DOHH2 (cell line): Measurements from ENCODE around the gene MXD4.

Source experiments
- H3F3A ChIP-seq: fragments of 200-600 bp; sonication (generic), shearing (Covaris generic); 2 replicates; pipeline ENCODE4 v1.6.0; 2016; ENCODE audit warnings: antibody characterized with exemption, mild to moderate bottlenecking; ENCODE audit not compliant: control insufficient read depth, insufficient read depth
- H3K27ac ChIP-seq: fragments of 200-600 bp; sonication (generic); 2 replicates; pipeline ENCODE4 v1.5.1; 2014; ENCODE audit warnings: low read depth, mild to moderate bottlenecking, low read length, moderate library complexity
- H3K27me3 ChIP-seq: fragments of 200-600 bp; sonication (generic); 2 replicates; pipeline ENCODE4 v1.6.1; 2014; ENCODE audit warnings: mild to moderate bottlenecking, low read length, mixed read lengths; ENCODE audit not compliant: control insufficient read depth
- H3K36me3 ChIP-seq: fragments of 200-600 bp; sonication (generic); 2 replicates; pipeline ENCODE4 v1.6.1; 2014; ENCODE audit warnings: mild to moderate bottlenecking, low read length, moderate library complexity, mixed read lengths; ENCODE audit not compliant: control insufficient read depth
- H3K4me1 ChIP-seq: fragments of 200-600 bp; sonication (generic); 2 replicates; pipeline ENCODE4 v1.6.1; 2014; ENCODE audit warnings: mild to moderate bottlenecking, low read length, mixed read lengths; ENCODE audit not compliant: control insufficient read depth
- H3K4me2 ChIP-seq: fragments of 200-600 bp; sonication (generic); 2 replicates; pipeline ENCODE4 v1.6.0; 2014; ENCODE audit warnings: mild to moderate bottlenecking, low read length, moderate library complexity
- H3K4me3 ChIP-seq: fragments of 200-600 bp; sonication (generic); 2 replicates; pipeline ENCODE4 v1.5.1; 2014; ENCODE audit warnings: mild to moderate bottlenecking, low read length, mixed read lengths
- H3K79me2 ChIP-seq: fragments of 200-600 bp; sonication (generic); 2 replicates; pipeline ENCODE4 v1.6.1; 2014; ENCODE audit warnings: mild to moderate bottlenecking, low read length, mixed read lengths; ENCODE audit not compliant: control insufficient read depth
- H3K9me2 ChIP-seq: fragments of 200-600 bp; sonication (generic); replicated peaks from 2 replicates; pipeline ENCODE4 v1.6.1; 2014; ENCODE audit warnings: mild to moderate bottlenecking, low read length, mixed read lengths; ENCODE audit not compliant: control insufficient read depth
- H3K9me3 ChIP-seq: fragments of 200-600 bp; sonication (generic); 2 replicates; pipeline ENCODE4 v1.6.1; 2014; ENCODE audit warnings: antibody characterized with exemption, low read length, mixed read lengths; ENCODE audit not compliant: control insufficient read depth, insufficient read depth
- H4K20me1 ChIP-seq: fragments of 200-600 bp; sonication (generic); 2 replicates; pipeline ENCODE4 v1.6.0; 2014; ENCODE audit warnings: low read depth, mild to moderate bottlenecking, antibody characterized with exemption, low read length, moderate library complexity; ENCODE audit not compliant: control insufficient read depth, insufficient read depth
- CTCF ChIP-seq: fragments of 200-600 bp; sonication (generic); IDR thresholded peaks from one replicate; pipeline ENCODE4 v1.5.1; 2014; ENCODE audit warnings: antibody characterized with exemption, mild to moderate bottlenecking, low read depth, low read length; ENCODE audit not compliant: poor library complexity, severe bottlenecking
- EZH2phosphoT487 ChIP-seq: fragments of 200-600 bp; sonication (generic); IDR thresholded peaks from 2 replicates; pipeline ENCODE4 v1.6.1; 2017; ENCODE audit warnings: borderline replicate concordance, mild to moderate bottlenecking, antibody characterized with exemption, low read length, moderate library complexity, mixed read lengths

MXD4 gene

GRCh38 chr4:2295900-2296442 is 34.1 kb upstream of the MXD4 start:
- no peak for TF ChIP-seq CTCF
- TF ChIP-seq EZH2phosphoT487: no peak
- Histone ChIP-seq H3K4me1 (peaks cover 23% of the 10 kb centered on the region), H3K4me2 (no peak overlapping the region), H3K4me3 (no peak overlapping the region), H3K27me3 (0 out of 2 replicates have a peak, but pooled peaks cover 2% of the 10 kb centered on the region), H3K79me2 (no peaks in the 10 kb centered on the region), H3K9me3 (no peaks in the 10 kb centered on the region), H3K27ac (no peak overlapping the region), H3K36me3 (no peaks in the 10 kb centered on the region), H3F3A (no peaks in the 10 kb centered on the region), H3K9me2 (no peaks in the 10 kb centered on the region), H4K20me1 (no peaks in the 10 kb centered on the region)

- Histone ChIP-seq H4K20me1 (no peaks in the 10 kb centered on the region), H3K9me3 (no peaks in the 10 kb centered on the region), H3K36me3 (no peaks in the 10 kb centered on the region), H3K4me2 (no peak overlapping the region), H3F3A (no peaks in the 10 kb centered on the region), H3K79me2 (no peaks in the 10 kb centered on the region), H3K9me2 (no peaks in the 10 kb centered on the region), H3K4me3 (no peak overlapping the region), H3K4me1 (peaks cover 28% of the 10 kb centered on the region), H3K27me3 (0 out of 2 replicates have a peak, but pooled peaks cover 2% of the 10 kb centered on the region), H3K27ac (no peak overlapping the region)
- no peak for TF ChIP-seq CTCF
- TF ChIP-seq EZH2phosphoT487: no peak
These were observed 33.6 kb upstream of the MXD4 start for GRCh38 chr4:2295500-2295899.

GRCh38 chr4:2292646-2293108 is 30.8 kb upstream of the MXD4 start:
- Histone ChIP-seq H3K4me1 (peaks cover 26% of the 10 kb centered on the region), H3K4me2 (no peak overlapping the region)
- no peak for TF ChIP-seq EZH2phosphoT487
- no peak for TF ChIP-seq CTCF

More at GRCh38 chr4:2292646-2293108, 30.8 kb upstream of the MXD4 start:
- H3K4me3 ChIP-seq: no peak overlapping the region
- H3K9me2 ChIP-seq: no peaks in the 10 kb centered on the region
- no peaks in the 10 kb centered on the region for H3F3A ChIP-seq
- no peaks in the 10 kb centered on the region for H3K36me3 ChIP-seq
- H4K20me1 ChIP-seq: no peaks in the 10 kb centered on the region
- no peak overlapping the region for H3K27ac ChIP-seq
- no peaks in the 10 kb centered on the region for H3K79me2 ChIP-seq
- 0 out of 2 replicates have a peak, but pooled peaks cover 2% of the 10 kb centered on the region for H3K27me3 ChIP-seq
- H3K9me3 ChIP-seq: no peaks in the 10 kb centered on the region
